Measurements from ENCODE around the gene CRACDL. TPM values are rescaled to one million over a fixed set of nuclear protein-coding genes. Genes with fewer than 3 reads are reported as not detected.
"Not testable (repeated sequence)": the region's sequence is repeated elsewhere in the genome, so short reads cannot be mapped to it uniquely, and the experiment has no call there.

The CRACDL gene
- total RNA-seq, 1 donor, result 1.6 TPM

DNA sequence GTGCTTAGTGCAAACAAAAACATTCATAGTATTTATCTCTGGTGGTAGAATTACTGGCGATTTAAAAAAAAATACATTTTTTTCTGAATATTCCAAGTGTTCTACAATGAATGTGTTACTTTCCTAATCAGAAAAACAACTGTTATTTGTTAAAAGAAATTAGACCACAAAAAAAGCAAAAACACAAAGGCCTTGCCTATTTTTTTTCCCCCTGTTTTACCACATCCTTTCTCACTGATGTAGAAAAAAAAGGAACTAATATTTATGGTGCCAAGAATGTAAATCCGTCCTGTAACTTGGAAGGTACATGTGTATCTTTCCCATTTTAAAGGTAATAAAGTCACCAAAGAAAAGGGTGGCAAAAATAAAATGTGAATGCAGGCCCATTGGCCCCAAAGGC is 176.7 kb downstream of the CRACDL start:
- H3K4me1 ChIP-seq (ENCODE audit: insufficient read depth, low read length), result peaks cover 66% of the 10 kb centered on the region
- H3K9me3 ChIP-seq (ENCODE audit: low read depth, low read length), result no peaks in the 10 kb centered on the region
- no peak overlapping the region for H3K4me3 ChIP-seq (ENCODE audit: low read length)
- no peaks in the 10 kb centered on the region for H3K27me3 ChIP-seq (ENCODE audit: insufficient read depth, low read length)

GRCh38 chr2:98757904-98758421 is 178.1 kb downstream of the CRACDL start:
- no peaks in the 10 kb centered on the region for H3K9me3 ChIP-seq (ENCODE audit: low read depth, low read length)
- H3K27me3 ChIP-seq (ENCODE audit: insufficient read depth, low read length), result no peaks in the 10 kb centered on the region
- H3K4me1 ChIP-seq (ENCODE audit: insufficient read depth, low read length), result peaks cover 66% of the 10 kb centered on the region
- H3K4me3 ChIP-seq (ENCODE audit: low read length), result no peak overlapping the region

- Histone ChIP-seq H3K4me3 (ENCODE audit: low read length) (no peak overlapping the region), H3K27me3 (ENCODE audit: insufficient read depth, low read length) (no peaks in the 10 kb centered on the region), H3K9me3 (ENCODE audit: low read depth, low read length) (no peaks in the 10 kb centered on the region), H3K4me1 (ENCODE audit: insufficient read depth, low read length) (peaks cover 45% of the 10 kb centered on the region)
These were observed 182.2 kb downstream of the CRACDL start for GRCh38 chr2:98753801-98754200.

DNA sequence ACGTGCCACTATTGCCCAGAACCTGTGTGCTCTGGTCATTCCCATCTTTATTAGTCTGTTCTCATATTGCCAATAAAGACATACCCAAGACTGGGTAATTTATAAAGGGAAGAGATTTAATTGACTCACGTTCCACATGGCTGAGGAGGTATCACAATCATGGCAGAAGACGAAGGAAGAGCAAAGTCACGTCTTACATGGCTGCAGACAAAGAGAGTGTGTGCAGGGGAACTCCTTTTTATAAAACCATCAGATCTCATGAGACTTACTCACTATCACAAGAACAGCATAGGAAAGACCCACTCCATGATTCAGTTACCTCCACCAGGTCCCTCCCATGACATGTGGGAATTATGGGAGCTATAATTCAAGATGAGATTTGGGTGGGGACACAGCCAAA is 183.3 kb downstream of the CRACDL start:
- H3K9me3 ChIP-seq (ENCODE audit: low read depth, low read length); H3K4me3 ChIP-seq (ENCODE audit: low read length); H3K27me3 ChIP-seq (ENCODE audit: insufficient read depth, low read length): not testable (repeated sequence)
- peaks cover 45% of the 10 kb centered on the region for H3K4me1 ChIP-seq (ENCODE audit: insufficient read depth, low read length)

- Histone ChIP-seq H3K27me3 (ENCODE audit: insufficient read depth, low read length) (no peaks in the 10 kb centered on the region), H3K4me1 (ENCODE audit: insufficient read depth, low read length) (peaks cover 38% of the 10 kb centered on the region), H3K9me3 (ENCODE audit: low read depth, low read length) (no peaks in the 10 kb centered on the region), H3K4me3 (ENCODE audit: low read length) (no peak overlapping the region)
These were observed 184.3 kb downstream of the CRACDL start for GRCh38 chr2:98751748-98752147.

DNA sequence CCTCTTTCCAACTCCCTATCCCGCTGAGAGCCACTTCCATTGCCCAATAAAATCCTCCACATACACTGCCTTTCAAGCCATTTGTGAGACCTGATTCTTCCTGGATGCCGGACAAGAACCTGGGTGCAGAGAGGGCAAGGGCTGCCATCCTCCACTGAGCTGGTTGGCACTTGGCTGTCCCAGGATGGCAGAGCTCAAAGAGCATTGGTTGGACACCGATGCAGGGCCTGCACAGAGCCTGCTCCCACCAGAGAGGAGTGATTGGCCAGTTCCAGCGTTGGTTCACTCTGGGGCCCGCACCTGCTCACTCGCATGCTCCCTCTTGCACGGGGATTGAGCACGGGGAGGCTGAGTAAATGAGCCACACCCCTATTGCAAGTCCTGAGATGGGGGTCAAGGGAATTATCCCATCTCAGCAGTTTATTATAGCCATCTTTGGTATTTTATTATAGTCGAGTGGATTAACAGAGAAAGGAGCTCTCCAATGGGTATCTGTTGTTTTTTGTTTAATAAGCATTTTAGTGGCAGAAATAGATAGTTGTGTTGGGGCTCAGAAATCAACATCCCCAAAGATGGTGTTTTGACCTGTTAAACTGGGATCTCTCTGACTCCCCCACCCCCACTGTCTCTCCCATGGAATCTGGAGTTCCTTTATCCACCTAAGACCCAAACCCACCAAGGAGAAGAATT is 185.3 kb downstream of the CRACDL start:
- peaks cover 38% of the 10 kb centered on the region for H3K4me1 ChIP-seq (ENCODE audit: insufficient read depth, low read length)
- H3K27me3 ChIP-seq (ENCODE audit: insufficient read depth, low read length), result no peaks in the 10 kb centered on the region
- no peak overlapping the region for H3K4me3 ChIP-seq (ENCODE audit: low read length)
- no peaks in the 10 kb centered on the region for H3K9me3 ChIP-seq (ENCODE audit: low read depth, low read length)

- Histone ChIP-seq H3K4me3 (ENCODE audit: low read length) (no peak overlapping the region), H3K9me3 (ENCODE audit: low read depth, low read length) (no peaks in the 10 kb centered on the region), H3K27me3 (ENCODE audit: insufficient read depth, low read length) (no peaks in the 10 kb centered on the region), H3K4me1 (ENCODE audit: insufficient read depth, low read length) (peaks cover 40% of the 10 kb centered on the region)
These were observed 187.0 kb downstream of the CRACDL start for GRCh38 chr2:98749066-98749450.

DNA sequence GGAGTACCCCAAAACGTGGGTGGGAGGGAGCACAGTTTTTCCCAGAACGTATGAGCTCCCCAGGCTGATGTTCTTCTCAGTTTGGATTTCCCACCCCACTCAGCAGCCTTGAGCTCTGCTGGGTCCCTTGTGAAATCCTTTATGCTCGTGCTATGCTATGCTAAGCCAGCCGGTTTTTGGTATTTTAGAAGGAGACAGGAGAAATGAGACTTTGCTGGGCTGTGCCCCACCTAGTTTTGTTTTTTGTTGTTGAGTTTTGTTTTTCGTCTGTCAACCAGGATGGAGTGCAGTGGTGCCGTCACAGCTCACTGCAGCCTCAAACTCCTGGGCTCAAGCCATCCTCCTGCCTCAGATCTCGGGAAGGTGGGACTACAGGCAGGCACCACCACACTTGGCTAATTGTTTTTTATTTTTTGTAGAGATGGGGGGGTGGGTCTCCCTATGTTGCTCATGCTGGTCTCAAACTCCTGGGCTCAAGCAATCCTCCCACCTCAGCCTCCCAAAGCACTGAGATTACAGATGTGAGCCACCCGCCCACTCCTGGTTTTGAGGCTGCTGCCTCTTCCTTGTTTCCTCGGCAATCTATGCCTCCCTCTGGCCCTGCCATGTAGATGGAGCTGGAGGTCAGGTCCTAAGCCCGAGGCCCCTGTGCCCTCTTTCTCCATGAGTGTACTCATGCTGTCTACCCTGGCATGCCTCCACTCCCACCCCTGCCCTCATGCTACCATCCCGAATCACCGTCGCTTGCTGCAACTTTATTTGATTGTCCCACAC is 187.5 kb downstream of the CRACDL start:
- Histone ChIP-seq H3K9me3 (ENCODE audit: low read depth, low read length) (no peaks in the 10 kb centered on the region), H3K4me3 (ENCODE audit: low read length) (no peak overlapping the region), H3K27me3 (ENCODE audit: insufficient read depth, low read length) (no peaks in the 10 kb centered on the region), H3K4me1 (ENCODE audit: insufficient read depth, low read length) (peaks cover 35% of the 10 kb centered on the region)

DNA sequence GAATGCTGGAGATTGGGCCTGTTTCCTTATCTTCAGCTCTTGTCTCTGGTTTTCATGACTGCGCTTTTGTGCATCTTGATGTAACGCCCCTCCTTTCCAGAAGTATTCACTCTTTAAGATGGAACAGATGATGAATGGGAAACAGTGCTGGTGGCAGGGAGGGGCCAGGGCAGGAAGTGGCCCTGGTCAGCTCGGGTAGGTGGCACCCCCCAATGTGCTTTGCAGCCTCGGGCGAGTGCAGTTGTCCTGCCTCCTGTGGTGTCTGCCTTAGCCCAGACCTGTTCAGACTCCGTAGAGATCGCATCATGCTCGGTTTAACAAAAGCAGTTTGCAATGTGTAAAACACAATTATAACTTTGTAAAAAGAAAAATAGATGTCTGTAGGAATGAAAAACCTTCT is 188.1 kb downstream of the CRACDL start:
- H3K9me3 ChIP-seq (ENCODE audit: low read depth, low read length), result no peaks in the 10 kb centered on the region
- H3K4me3 ChIP-seq (ENCODE audit: low read length), result no peak overlapping the region
- no peaks in the 10 kb centered on the region for H3K27me3 ChIP-seq (ENCODE audit: insufficient read depth, low read length)
- H3K4me1 ChIP-seq (ENCODE audit: insufficient read depth, low read length), result peaks cover 34% of the 10 kb centered on the region

GRCh38 chr2:98746426-98746825 is 189.6 kb downstream of the CRACDL start:
- Histone ChIP-seq H3K27me3 (ENCODE audit: insufficient read depth, low read length) (no peaks in the 10 kb centered on the region), H3K9me3 (ENCODE audit: low read depth, low read length) (no peaks in the 10 kb centered on the region), H3K4me1 (ENCODE audit: insufficient read depth, low read length) (peaks cover 34% of the 10 kb centered on the region), H3K4me3 (ENCODE audit: low read length) (no peak overlapping the region)

DNA sequence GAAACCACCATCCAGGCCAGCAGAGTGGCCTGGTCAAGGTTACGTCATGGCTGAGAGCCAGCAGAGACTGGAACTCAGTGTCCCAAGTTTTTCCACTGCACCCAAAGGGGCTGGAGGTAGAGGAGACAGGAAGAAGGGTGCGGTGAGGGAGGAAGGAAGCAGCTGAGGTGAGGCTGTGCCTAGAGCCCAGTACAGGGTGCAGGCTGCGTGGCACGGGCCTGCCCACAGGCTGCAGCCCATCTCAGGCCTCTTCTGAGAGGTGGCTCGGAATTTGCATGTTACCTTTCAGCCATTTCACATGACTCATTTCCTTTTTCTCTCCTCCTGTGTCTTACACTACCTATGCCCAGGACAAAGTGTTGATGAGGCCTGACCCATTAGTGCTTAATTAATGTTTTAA is 191.4 kb downstream of the CRACDL start:
- Histone ChIP-seq H3K4me3 (ENCODE audit: low read length) (no peak overlapping the region), H3K9me3 (ENCODE audit: low read depth, low read length) (no peaks in the 10 kb centered on the region), H3K27me3 (ENCODE audit: insufficient read depth, low read length) (no peaks in the 10 kb centered on the region), H3K4me1 (ENCODE audit: insufficient read depth, low read length) (peaks cover 25% of the 10 kb centered on the region)

Other genes starting within 250 kb of the CRACDL start
- 207 TPM for gene MGAT4A, start 205.1 kb downstream of the CRACDL start, total RNA-seq
- 0.21 TPM for gene C2orf15, start 205.5 kb upstream of the CRACDL start, total RNA-seq
- 14.7 TPM for gene TSGA10, start 218.7 kb upstream of the CRACDL start, total RNA-seq
- gene LIPT1, start 218.7 kb upstream of the CRACDL start, total RNA-seq, result 16.4 TPM
- 16.2 TPM for gene MITD1, start 244.8 kb upstream of the CRACDL start, total RNA-seq
- gene MRPL30, start 245.0 kb upstream of the CRACDL start, total RNA-seq, result 21.5 TPM

Data from mononuclear cell (primary cell).